Measurements from ENCODE around the gene TYW1.
"Not testable (repeated sequence)": the region's sequence is repeated elsewhere in the genome, so short reads cannot be mapped to it uniquely, and the experiment has no call there.

TYW1 gene

DNA sequence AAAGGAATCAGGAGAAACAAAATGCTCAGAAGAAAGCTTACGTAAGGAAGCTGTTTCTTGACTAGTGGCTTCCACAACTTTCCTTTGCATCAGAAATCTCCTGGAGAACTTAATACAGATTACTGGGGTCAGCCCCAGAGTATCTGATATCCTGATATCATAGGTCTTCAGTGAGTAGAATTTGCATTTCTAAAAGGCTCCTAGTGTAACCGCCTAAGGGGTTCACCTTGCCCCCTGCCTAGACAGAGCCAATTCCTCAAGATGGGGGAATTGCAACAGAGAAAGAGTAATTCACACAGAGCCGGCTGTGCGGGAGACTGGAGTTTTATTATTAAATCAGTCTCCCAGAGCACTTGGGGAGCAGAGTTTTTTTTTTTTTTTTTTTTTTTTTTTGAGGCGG is 251.7 kb downstream of the TYW1 start:
- DNase-seq (ENCODE audit: low spot score): not testable (repeated sequence)

DNA sequence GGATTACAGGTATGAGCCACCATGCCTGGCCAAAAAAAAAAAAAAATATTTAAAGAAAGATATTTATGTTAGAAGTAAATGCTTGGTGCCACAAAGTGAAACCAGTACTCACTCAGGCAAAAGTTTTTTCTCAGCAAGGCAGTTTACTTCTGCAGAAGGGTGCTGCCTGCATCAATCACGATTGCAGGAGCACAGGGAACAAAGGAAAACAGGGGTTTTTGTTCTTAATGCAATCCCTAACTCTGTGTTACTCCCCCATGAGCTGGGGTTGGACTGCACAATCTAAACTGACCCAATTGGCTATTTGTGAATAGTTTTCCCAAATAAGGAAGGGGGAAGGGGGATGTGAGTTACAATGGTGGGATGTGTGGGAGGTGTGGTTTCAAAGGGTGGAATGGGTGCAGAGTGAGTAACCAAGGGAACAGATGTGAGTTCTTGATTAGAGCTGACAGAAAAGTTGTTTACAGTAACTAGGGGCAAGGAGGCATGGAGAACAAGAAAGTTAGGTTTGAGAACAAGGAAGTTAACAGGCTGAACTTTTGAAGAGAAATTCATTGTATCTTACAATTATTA is 255.4 kb downstream of the TYW1 start:
- no peak for DNase-seq (ENCODE audit: low spot score)

DNA sequence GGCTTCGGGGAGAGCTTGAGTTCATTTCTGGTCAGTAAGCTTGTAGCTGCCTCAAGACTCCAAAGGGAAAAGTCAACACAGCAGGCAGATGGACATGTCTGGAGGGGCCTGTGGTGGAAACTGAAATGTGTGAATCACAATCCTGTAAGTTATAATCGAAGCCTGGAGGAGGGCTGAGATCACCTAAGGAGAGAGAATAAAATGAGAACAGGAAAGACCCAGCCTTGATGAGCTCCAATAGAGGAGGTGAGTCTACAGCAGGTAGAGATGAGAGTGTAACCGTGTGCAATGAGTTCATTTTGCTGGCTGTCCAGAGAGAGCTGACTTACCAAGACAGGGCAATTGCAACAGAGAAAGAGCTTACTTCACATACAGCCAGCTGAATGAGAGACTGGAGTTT is 258.4 kb downstream of the TYW1 start:
- DNase-seq (ENCODE audit: low spot score): not testable (repeated sequence)

DNA sequence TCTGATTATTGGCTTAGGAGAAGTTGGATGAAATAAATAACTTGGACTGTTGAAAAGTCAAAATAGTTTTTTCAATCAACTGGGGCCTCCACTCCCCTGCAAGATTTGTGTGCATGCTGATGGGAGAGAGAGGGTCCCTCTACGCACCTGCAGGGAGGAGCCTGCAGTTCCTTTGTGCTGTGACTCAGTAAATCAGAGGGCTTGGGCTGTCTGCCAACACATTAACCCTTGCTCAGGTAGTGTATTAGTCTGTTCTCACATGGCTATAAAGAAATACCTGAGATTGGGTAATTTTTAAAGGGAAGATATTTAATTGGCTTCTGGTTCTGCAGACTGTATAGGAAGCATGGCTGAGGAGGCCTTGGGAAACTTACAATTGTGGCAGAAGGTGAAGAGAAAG is 261.1 kb downstream of the TYW1 start:
- not testable (repeated sequence) for DNase-seq (ENCODE audit: low spot score)

DNA sequence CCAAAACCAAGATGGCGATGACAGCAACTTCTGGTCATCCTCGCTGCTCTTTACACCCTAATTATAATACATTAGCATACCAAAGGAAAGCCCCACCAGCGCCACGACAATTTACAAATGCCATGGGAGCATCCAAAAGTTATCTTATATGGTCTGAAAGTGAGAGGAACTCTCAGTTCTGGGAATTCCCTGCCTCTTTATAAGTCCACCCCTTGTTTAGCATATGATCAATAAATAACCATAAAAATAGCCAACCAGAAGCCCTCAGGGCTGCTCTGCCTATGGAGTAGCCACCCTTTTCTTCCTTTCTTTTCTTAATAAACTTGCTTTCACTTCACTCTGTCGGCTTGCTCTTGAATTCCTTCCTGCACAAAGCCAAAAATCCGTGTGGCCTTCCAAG is 262.7 kb downstream of the TYW1 start:
- DNase-seq (ENCODE audit: low spot score): not testable (repeated sequence)

DNA sequence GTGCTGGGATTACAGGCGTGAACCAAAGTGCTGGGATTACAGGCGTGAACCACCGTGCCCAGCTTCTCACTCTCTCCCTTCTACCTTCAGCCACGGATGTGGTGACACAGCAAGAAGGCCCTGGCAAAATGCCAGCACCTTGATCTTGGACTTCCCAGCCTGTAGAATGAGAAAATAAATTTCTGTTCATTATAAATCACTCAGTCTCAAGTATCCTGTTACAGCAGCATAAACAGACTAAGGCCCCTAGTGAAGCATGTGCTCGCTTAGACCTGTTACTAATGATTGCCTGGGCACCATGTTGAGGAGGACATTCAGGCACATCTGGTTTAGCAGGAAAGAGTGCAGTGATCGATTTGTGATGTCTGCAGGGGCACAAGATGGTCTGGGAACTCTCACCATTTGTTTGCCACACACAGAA is 263.5 kb downstream of the TYW1 start:
- not testable (repeated sequence) for DNase-seq (ENCODE audit: low spot score)

DNA sequence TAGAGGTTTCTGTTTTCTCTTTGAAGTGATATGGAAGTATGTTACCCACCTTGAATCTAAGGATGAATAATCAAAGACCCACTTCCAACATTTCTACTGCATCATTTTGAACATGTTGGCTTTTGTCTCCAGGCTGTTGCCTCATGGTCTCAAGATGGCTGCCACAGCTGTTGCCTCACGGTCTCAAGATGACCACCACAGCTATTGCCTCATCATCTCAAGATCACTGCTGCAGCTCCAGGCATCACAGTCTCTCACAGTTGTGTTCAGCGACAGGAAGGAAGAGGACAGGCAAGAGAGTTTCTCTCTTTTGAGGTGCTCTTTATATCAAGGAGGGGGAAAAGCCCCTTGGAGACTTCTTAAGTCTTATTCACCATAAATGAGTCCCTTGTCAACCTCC is 267.4 kb downstream of the TYW1 start:
- not testable (repeated sequence) for DNase-seq (ENCODE audit: low spot score)

DNA sequence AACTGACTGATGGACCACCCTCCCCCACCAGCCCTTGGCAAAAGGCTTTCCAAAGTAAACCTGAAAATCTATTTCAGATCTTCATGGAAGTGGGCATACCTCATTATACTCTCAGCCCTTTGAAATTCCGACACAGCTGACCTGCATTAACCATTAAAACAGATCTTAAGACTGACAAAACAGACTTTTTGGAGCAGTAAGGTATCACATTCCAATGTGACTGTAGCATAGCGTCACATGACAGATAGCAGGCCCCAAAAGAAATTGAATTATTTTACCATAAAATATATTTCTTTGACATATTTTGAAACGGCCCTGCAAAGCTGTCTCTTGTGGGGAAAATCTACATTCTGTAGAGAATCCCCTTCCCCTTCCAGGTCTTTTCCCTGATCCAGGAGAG is 269.4 kb downstream of the TYW1 start:
- not testable (repeated sequence) for DNase-seq (ENCODE audit: low spot score)

DNA sequence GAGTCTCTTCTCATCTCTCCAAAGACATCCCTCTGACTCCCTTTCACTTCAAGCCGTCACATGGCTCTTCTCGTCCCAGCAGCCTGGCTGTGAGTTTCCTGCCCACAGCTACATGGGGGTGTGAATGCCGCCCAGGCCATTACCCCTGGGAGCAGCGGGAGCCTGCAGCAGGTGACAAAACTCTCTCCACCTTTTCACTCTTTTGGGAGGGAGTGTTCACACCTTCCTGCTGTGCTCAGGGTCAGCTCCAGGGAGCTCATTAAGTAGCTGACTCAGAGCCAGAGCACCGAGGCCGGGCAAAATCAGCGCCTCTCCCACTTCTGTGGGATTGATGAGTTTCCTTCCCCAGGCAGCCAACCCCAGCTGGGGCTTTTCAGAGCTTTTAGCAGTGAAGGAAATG is 271.3 kb downstream of the TYW1 start:
- no peak for DNase-seq (ENCODE audit: low spot score)

DNA sequence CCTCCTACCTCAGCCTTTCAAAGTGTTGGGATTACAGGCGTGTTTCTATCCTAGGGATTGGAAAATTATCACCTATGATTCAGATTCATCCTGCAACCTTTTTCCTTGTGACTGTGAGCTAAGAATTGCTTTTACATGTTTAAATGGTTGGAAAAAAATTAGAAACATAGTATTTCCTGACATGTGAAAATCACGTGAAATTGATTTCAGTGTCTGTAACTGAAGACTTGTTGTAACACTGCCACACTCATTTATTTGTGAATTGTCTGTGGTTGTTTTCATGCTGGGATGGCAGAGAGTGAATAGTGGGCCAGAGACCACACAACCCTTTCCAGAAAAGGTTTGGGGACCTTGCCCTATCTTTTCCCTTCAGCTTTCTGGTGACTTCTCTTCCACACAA is 273.3 kb downstream of the TYW1 start:
- DNase-seq (ENCODE audit: low spot score): not testable (repeated sequence)

Measured in hepatic stellate cell (primary cell).